ENCODE data around the gene FERMT2.
A peak's percentile ranks its signal among the peaks of the same experiment; 100 is the strongest.

Gene FERMT2

DNA sequence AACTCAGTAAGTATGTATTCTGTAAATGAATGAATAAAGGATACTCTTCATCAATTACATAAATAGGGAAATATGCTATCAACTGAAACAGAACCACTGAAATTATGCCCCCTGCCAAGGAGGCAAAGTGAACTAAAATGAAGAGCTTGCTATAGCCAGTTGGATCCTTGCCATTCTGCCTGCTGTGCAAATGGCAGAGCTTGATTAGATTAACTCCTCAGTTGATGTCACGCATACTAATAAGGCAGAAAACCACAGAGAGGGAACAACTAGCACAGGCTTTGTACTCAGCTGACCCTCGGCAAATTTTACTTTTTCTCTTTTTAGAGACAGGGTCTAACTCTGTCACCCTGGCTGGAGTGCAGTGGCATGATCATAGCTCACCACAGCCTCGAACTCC is 36.7 kb upstream of the FERMT2 start:
- no peak for DNase-seq (ENCODE audit: low read depth)
- TF ChIP-seq CTCF (IDR thresholded peaks at IDR 0.05; ENCODE audit: low read length, missing control alignments) = no peak
- no peak overlapping the region for H3K4me3 ChIP-seq (replicated peaks; ENCODE audit: low read depth, low read length)

DNA sequence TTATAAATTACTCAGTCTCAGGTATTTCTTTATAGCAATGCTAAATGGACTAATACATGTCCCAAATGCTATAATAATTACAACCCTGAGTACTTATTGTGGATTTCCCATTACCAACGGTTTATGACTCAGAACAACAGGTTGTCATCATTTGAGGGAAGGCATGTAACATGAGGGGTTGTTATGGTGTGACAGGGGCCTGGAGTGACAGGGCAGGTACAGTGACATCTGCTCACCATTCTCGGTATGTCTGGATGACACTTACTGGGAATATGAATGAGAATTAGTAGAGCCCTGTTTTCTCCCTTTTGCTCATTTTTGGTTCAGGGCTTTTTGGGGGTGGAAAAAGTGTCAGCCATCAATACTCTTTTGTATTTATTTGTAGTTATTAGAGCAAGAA is 36.2 kb upstream of the FERMT2 start:
- TF ChIP-seq CTCF (IDR thresholded peaks at IDR 0.05; ENCODE audit: low read length, missing control alignments) = no peak
- no peak overlapping the region for H3K4me3 ChIP-seq (replicated peaks; ENCODE audit: low read depth, low read length)
- no peak for DNase-seq (ENCODE audit: low read depth)

DNA sequence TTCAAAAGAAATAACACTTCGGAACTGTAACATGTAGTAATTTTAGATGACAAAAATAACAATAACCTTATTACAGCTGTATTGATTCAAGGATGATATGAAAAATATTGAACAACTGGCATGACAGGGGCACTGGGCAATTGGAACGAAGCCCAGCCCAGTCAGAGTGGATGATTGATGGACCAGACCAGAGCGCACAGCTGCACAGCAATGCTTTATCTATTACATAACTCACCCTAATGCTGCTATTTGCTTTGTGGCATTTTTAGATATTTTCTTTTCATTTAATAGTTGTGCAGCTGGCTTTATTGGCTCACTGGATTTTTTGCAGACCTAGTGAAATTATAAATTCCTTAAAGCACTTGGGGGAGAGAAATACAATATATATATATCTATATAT is 26.9 kb upstream of the FERMT2 start:
- no peak for TF ChIP-seq CTCF (IDR thresholded peaks at IDR 0.05; ENCODE audit: low read length, missing control alignments)
- H3K4me3 ChIP-seq (replicated peaks; ENCODE audit: low read depth, low read length) = no peak overlapping the region
- no peak for DNase-seq (ENCODE audit: low read depth)

GRCh38 chr14:52974406-52974805 is 23.6 kb upstream of the FERMT2 start:
- DNase-seq (ENCODE audit: low read depth) = no peak
- no peak overlapping the region for H3K4me3 ChIP-seq (replicated peaks; ENCODE audit: low read depth, low read length)
- no peak for TF ChIP-seq CTCF (IDR thresholded peaks at IDR 0.05; ENCODE audit: low read length, missing control alignments)

DNA sequence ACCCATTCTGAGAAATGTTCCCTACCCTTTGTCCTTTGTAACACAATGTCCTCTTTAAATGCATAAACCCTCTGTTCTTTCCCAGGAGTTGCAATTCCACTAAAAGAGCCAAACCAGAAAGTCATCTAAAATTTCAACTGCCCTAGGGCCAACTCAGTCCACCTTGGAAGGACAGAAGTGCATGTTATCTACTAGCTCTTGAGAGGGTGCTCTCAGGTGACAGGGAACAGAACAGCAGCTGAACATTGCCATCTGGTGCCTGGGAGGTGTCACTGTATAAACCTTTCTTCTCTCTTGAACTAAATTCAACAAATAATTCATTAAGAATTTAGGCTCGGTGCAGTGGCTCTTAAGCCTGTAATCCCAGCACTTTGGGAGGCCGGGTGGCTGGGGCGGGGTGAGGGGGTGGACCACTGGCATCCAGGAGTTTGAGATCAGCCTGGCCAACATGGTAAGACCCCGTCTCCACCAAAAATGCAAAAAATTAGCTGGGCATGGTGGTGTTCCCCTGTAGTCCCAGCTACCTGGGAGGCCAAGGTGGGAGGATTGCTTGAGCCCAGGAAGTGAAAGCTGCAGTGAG is 10.3 kb upstream of the FERMT2 start:
- no peak overlapping the region for H3K4me3 ChIP-seq (replicated peaks; ENCODE audit: low read depth, low read length)
- TF ChIP-seq CTCF (IDR thresholded peaks at IDR 0.05; ENCODE audit: low read length, missing control alignments) = peak; percentile 79
- peak; percentile 84 for DNase-seq (ENCODE audit: low read depth)

DNA sequence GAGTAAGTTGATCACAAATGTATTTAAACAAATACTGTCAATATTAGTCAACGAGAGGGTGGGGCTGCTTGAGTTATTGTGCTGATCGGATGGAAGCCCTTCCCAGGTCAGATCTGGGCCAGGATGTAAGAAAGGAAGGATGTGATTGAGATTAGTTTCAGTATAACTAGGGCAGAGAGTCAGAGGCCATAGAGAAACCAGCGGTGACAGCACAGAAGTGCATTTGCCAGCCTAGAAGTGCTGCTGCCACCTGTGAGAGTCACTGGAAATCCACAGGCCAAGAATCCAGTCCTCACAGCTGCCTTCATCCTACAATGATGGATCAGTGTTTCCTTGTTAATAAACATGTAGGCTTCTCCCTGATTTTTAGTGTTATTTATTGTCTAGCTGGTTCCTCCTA is 9.8 kb upstream of the FERMT2 start:
- DNase-seq (ENCODE audit: low read depth) = no peak
- H3K4me3 ChIP-seq (replicated peaks; ENCODE audit: low read depth, low read length) = no peak overlapping the region
- no peak for TF ChIP-seq CTCF (IDR thresholded peaks at IDR 0.05; ENCODE audit: low read length, missing control alignments)

All from fibroblast of pulmonary artery (primary cell).